HG02759 (cell line): ENCODE data around the gene S100A12.

ENCODE experiments used
- ATAC-seq: cut with Tn5 transposase; IDR thresholded peaks from one replicate; pipeline ENCODE4 v1.9.1; 2021; ENCODE audit warnings: mild to moderate bottlenecking, moderate library complexity; ENCODE audit not compliant: unreplicated experiment

Gene S100A12

GRCh38 chr1:153397051-153397923 lies 21.9 kb upstream of the S100A12 start:
- ATAC-seq, result no peak

- ATAC-seq, result no peak
Measured at GRCh38 chr1:153396461-153396860, 21.0 kb upstream of the S100A12 start.

GRCh38 chr1:153395776-153396175 lies 20.4 kb upstream of the S100A12 start:
- no peak for ATAC-seq

- no peak for ATAC-seq
Measured at GRCh38 chr1:153395136-153395685, 19.8 kb upstream of the S100A12 start.

- no peak for ATAC-seq
Measured at GRCh38 chr1:153394391-153394790, 19.0 kb upstream of the S100A12 start.

- ATAC-seq, result no peak
Measured at GRCh38 chr1:153393926-153394325, 18.5 kb upstream of the S100A12 start.

- no peak for ATAC-seq
Measured at GRCh38 chr1:153392822-153393221, 17.4 kb upstream of the S100A12 start.

GRCh38 chr1:153392258-153392657 lies 16.8 kb upstream of the S100A12 start:
- ATAC-seq, result no peak

- no peak for ATAC-seq
Measured at GRCh38 chr1:153390938-153391710, 15.7 kb upstream of the S100A12 start, which contains the start of gene S100A8. S100A8 (minus strand) TSS chr1:153391073; CDS start chr1:153390535, 538 bp downstream.

GRCh38 chr1:153389973-153390879 lies 14.8 kb upstream of the S100A12 start:
- no peak for ATAC-seq

- ATAC-seq, result no peak
Measured at GRCh38 chr1:153389401-153389800, 14.0 kb upstream of the S100A12 start.

- ATAC-seq, result no peak
Measured at GRCh38 chr1:153387785-153388184, 12.4 kb upstream of the S100A12 start.

- no peak for ATAC-seq
Measured at GRCh38 chr1:153387001-153387400, 11.6 kb upstream of the S100A12 start.

GRCh38 chr1:153386500-153386901 lies 11.1 kb upstream of the S100A12 start:
- ATAC-seq, result no peak

- no peak for ATAC-seq
Measured at GRCh38 chr1:153384958-153385580, 9.6 kb upstream of the S100A12 start.

- no peak for ATAC-seq
Measured at GRCh38 chr1:153380711-153381110, 5.3 kb upstream of the S100A12 start.

- ATAC-seq, result no peak
Measured at GRCh38 chr1:153379591-153379990, 4.2 kb upstream of the S100A12 start.

- ATAC-seq, result no peak
Measured at GRCh38 chr1:153374071-153374470, 1.4 kb downstream of the S100A12 start.

GRCh38 chr1:153372571-153372970 lies 2.9 kb downstream of the S100A12 start:
- no peak for ATAC-seq

GRCh38 chr1:153371231-153371630 lies 4.2 kb downstream of the S100A12 start:
- ATAC-seq, result no peak
